ENCODE measurements around the gene EFHD1. TPM values are rescaled to one million over a fixed set of nuclear protein-coding genes. Genes with fewer than 3 reads are reported as not detected.

EFHD1 gene
- total and polyA plus RNA-seq, 2 of the 13 experiments (the other 11 are each of a cell fraction or from before 2014, with no cell fraction given) = 0.09 TPM; not detected in 1

- CTCF ChIA-PET (ENCODE audit: low intra/inter-chr PET ratio, low total read pairs) = no interaction called here
- in situ Hi-C loops (cut with HindIII; ENCODE audit: extremely low pct_ligation_motif_present, low pct_unique_long_range_greater_than_20kb) = loop anchor here (5.0 kb wide), 1 partner anchor 59 kb away; no protein-coding TSS in a partner anchor
- no TSS peak for BruUV-seq (replicated peaks)
Observed at GRCh38 chr2:232666051-232666805, 32.8 kb downstream of the EFHD1 start.

More at GRCh38 chr2:232666051-232666805, 32.8 kb downstream of the EFHD1 start:
- Histone ChIP-seq H3K4me2 (ENCODE audit: low read depth, low read length) (no peak overlapping the region), H3K4me1 (ENCODE audit: insufficient read depth, low read length) (0 out of 2 replicates have a peak, but pooled peaks cover 8% of the 10 kb centered on the region), H4K20me1 (ENCODE audit: insufficient read depth, low read length) (no peaks in the 10 kb centered on the region), H2AFZ (ENCODE audit: low read length) (no peak overlapping the region), H3K36me3 (replicated peaks in 1 of 2; ENCODE audit: control insufficient read depth in 1 of 2, insufficient read depth in 2 of 2, low read length in 2 of 2) (no peaks in the 10 kb centered on the region), H3K27me3 (ENCODE audit: control insufficient read depth in 1 of 2, insufficient read depth in 2 of 2, low read length in 2 of 2) (no peaks in the 10 kb centered on the region), H3K27ac (ENCODE audit: extremely low read length, insufficient read depth, low read length) (no peak overlapping the region), H3K79me2 (ENCODE audit: insufficient read depth, low read length) (no peaks in the 10 kb centered on the region), H3K4me3 (replicated peaks in 1 of 3; ENCODE audit: insufficient read depth in 1 of 3, low read depth in 2 of 3, low read length in 3 of 3) (no peak overlapping the region), H3K9ac (ENCODE audit: insufficient read depth, low read depth, low read length) (no peak overlapping the region), H3K9me3 (ENCODE audit: low read length) (no peaks in the 10 kb centered on the region)
- DNase-seq (ENCODE audit: low spot score) = no peak
- TF ChIP-seq PRDM10 (CRISPR knock-in tag; IDR thresholded peaks at IDR 0.05; ENCODE audit: low read depth) = no peak
- no peak for TF ChIP-seq MEIS1 (CRISPR knock-in tag; IDR thresholded peaks at IDR 0.05; ENCODE audit: borderline replicate concordance)
- TF ChIP-seq ZNF350 (CRISPR knock-in tag; IDR thresholded peaks at IDR 0.05; ENCODE audit: borderline replicate concordance, low read depth) = no peak
- TF ChIP-seq ETV5 (CRISPR knock-in tag; IDR thresholded peaks at IDR 0.05; ENCODE audit: borderline replicate concordance) = no peak
- TF ChIP-seq ZNF24 (IDR thresholded peaks at IDR 0.05) = no peak
- POLR2A ChIA-PET = no interaction called here
- FAIRE-seq = no peak
- no peak for ATAC-seq
- WGBS (ENCODE audit: low lambda C conversion rate) = 37% methylated on average over 6 of the region's 7 CpGs
- intact Hi-C loops (cut with micrococcal nuclease; ENCODE audit: unreplicated experiment) = no loop called here

All from HepG2 (cell line).